Stimulated activated CD4-positive, alpha-beta T cell treated with anti-CD3 and anti-CD28 coated beads, Interleukin-12 subunit alpha, Interleukin-12 subunit beta, amount 100 ng/mL, for 24 hours (primary cell): ENCODE data around the gene SLC35A4.
"Not testable (repeated sequence)": the region's sequence is repeated elsewhere in the genome, so short reads cannot be mapped to it uniquely, and the experiment has no call there.

ENCODE experiments used
- DNase-seq, 2 experiments: peaks; one replicate each; pipeline ENCODE4 v3.0.0-alpha.2; 2020; ENCODE audit warnings: low read depth in 2 of 2

Gene SLC35A4

GRCh38 chr5:140588311-140589070, 23.9 kb downstream of the SLC35A4 start:
- DNase-seq, result no peak

GRCh38 chr5:140590861-140591260, 26.2 kb downstream of the SLC35A4 start:
- DNase-seq, result no peak

- no peak for DNase-seq
Measured at GRCh38 chr5:140591747-140592372, 27.2 kb downstream of the SLC35A4 start.

GRCh38 chr5:140593070-140593469, 28.4 kb downstream of the SLC35A4 start:
- DNase-seq, result not testable (repeated sequence)

- no peak for DNase-seq
Measured at GRCh38 chr5:140594169-140594568, 29.5 kb downstream of the SLC35A4 start.

GRCh38 chr5:140595538-140596300, 31.1 kb downstream of the SLC35A4 start:
- no peak for DNase-seq

- DNase-seq, result no peak
Measured at GRCh38 chr5:140596321-140596741, 31.7 kb downstream of the SLC35A4 start.

- DNase-seq, result no peak
Measured at GRCh38 chr5:140598836-140599235, 34.2 kb downstream of the SLC35A4 start.

GRCh38 chr5:140600096-140600495, 35.5 kb downstream of the SLC35A4 start:
- no peak for DNase-seq

GRCh38 chr5:140602147-140602546, 37.5 kb downstream of the SLC35A4 start:
- no peak for DNase-seq

GRCh38 chr5:140603446-140603698, 38.7 kb downstream of the SLC35A4 start:
- not testable (repeated sequence) for DNase-seq

GRCh38 chr5:140603734-140604133, 39.1 kb downstream of the SLC35A4 start:
- DNase-seq, result no peak

GRCh38 chr5:140605879-140606278, 41.3 kb downstream of the SLC35A4 start:
- no peak for DNase-seq

- no peak for DNase-seq
Measured at GRCh38 chr5:140607031-140607430, 42.4 kb downstream of the SLC35A4 start.

GRCh38 chr5:140608722-140609121, 44.1 kb downstream of the SLC35A4 start:
- no peak for DNase-seq

GRCh38 chr5:140609126-140609525, 44.5 kb downstream of the SLC35A4 start:
- DNase-seq, result no peak

GRCh38 chr5:140611020-140611521, 46.4 kb downstream of the SLC35A4 start:
- no peak for DNase-seq
